Hindlimb muscle (tissue), 1 donor: ENCODE measurements around the gene FDPS. TPM values are rescaled to one million over a fixed set of nuclear protein-coding genes. Genes with fewer than 3 reads are reported as not detected.

Source experiments
- polyA plus RNA-seq: library from polyadenylated mRNA; unstranded; fragments of 120-200 nt; gene quantifications from one replicate; pipeline ENCODE4 v1.2.1, GENCODE V29; 2013; ENCODE audit not compliant: insufficient read length

Gene FDPS
- polyA plus RNA-seq, 1 donor = 106 TPM

Other genes starting within 250 kb of the FDPS start
- gene EFNA4, start 245.1 kb upstream of the FDPS start, polyA plus RNA-seq = 6.0 TPM
- gene EFNA3, start 230.0 kb upstream of the FDPS start, polyA plus RNA-seq = 2.5 TPM
- gene EFNA1, start 181.0 kb upstream of the FDPS start, polyA plus RNA-seq = 24.7 TPM
- 22.6 TPM for gene SLC50A1, start 173.0 kb upstream of the FDPS start, polyA plus RNA-seq
- 25.1 TPM for gene DPM3, start 168.3 kb upstream of the FDPS start, polyA plus RNA-seq
- gene KRTCAP2, start 135.6 kb upstream of the FDPS start, polyA plus RNA-seq = 78.9 TPM
- gene TRIM46, start 135.0 kb upstream of the FDPS start, polyA plus RNA-seq = 0.40 TPM
- gene THBS3, start 101.0 kb upstream of the FDPS start, polyA plus RNA-seq = 39.6 TPM
- gene MTX1, start 100.2 kb upstream of the FDPS start, polyA plus RNA-seq = 18.0 TPM
- gene ENTREP3, start 53.4 kb upstream of the FDPS start, polyA plus RNA-seq = 17.6 TPM
- gene SCAMP3, start 46.5 kb upstream of the FDPS start, polyA plus RNA-seq = 46.5 TPM
- 45.2 TPM for gene CLK2, start 35.4 kb upstream of the FDPS start, polyA plus RNA-seq
- 4.0 TPM for gene HCN3, start 31.4 kb upstream of the FDPS start, polyA plus RNA-seq
- gene PKLR, start 7.4 kb upstream of the FDPS start, polyA plus RNA-seq = 0.37 TPM
- 28.0 TPM for gene RUSC1, start 12.0 kb downstream of the FDPS start, polyA plus RNA-seq